HG03060 (cell line): Measurements from ENCODE around the gene ADAMTS14.

Source experiments
- ATAC-seq: cut with Tn5 transposase; IDR thresholded peaks from one replicate; pipeline ENCODE4 v1.9.1; 2021; ENCODE audit warnings: low read depth, moderate number of reproducible peaks; ENCODE audit not compliant: unreplicated experiment

The ADAMTS14 gene

GRCh38 chr10:70674560-70675495, 2.5 kb downstream of the ADAMTS14 start:
- ATAC-seq = no peak

- ATAC-seq = no peak
Measured at GRCh38 chr10:70675496-70676161, 3.3 kb downstream of the ADAMTS14 start.

- ATAC-seq = no peak
Measured at GRCh38 chr10:70676511-70676910, 4.2 kb downstream of the ADAMTS14 start.

GRCh38 chr10:70677016-70677415, 4.7 kb downstream of the ADAMTS14 start:
- ATAC-seq = no peak

GRCh38 chr10:70677620-70678249, 5.4 kb downstream of the ADAMTS14 start:
- ATAC-seq = no peak

- ATAC-seq = no peak
Measured at GRCh38 chr10:70678250-70678635, 5.9 kb downstream of the ADAMTS14 start.

- no peak for ATAC-seq
Measured at GRCh38 chr10:70678757-70679489, 6.6 kb downstream of the ADAMTS14 start.

GRCh38 chr10:70679498-70679897, 7.2 kb downstream of the ADAMTS14 start:
- ATAC-seq = no peak

GRCh38 chr10:70680899-70681730, 8.8 kb downstream of the ADAMTS14 start:
- ATAC-seq = no peak

- ATAC-seq = no peak
Measured at GRCh38 chr10:70681731-70682005, 9.4 kb downstream of the ADAMTS14 start.

- ATAC-seq = no peak
Measured at GRCh38 chr10:70682920-70683600, 10.8 kb downstream of the ADAMTS14 start.

GRCh38 chr10:70683601-70683934, 11.3 kb downstream of the ADAMTS14 start:
- no peak for ATAC-seq

- no peak for ATAC-seq
Measured at GRCh38 chr10:70683940-70684339, 11.6 kb downstream of the ADAMTS14 start.

- no peak for ATAC-seq
Measured at GRCh38 chr10:70684374-70684773, 12.1 kb downstream of the ADAMTS14 start.

- no peak for ATAC-seq
Measured at GRCh38 chr10:70684839-70685454, 12.6 kb downstream of the ADAMTS14 start.

GRCh38 chr10:70685455-70685911, 13.2 kb downstream of the ADAMTS14 start:
- no peak for ATAC-seq

GRCh38 chr10:70688828-70689227, 16.5 kb downstream of the ADAMTS14 start:
- ATAC-seq = no peak

GRCh38 chr10:70689661-70690060, 17.4 kb downstream of the ADAMTS14 start:
- ATAC-seq = no peak

- ATAC-seq = no peak
Measured at GRCh38 chr10:70690589-70690988, 18.3 kb downstream of the ADAMTS14 start.
